Measurements from ENCODE around the gene SLC25A21. TPM values are rescaled to one million over a fixed set of nuclear protein-coding genes. Genes with fewer than 3 reads are reported as not detected.

SLC25A21 gene
- total and polyA plus RNA-seq, 10 of the 15 experiments (the other 5 are each of a cell fraction or from before 2014, with no cell fraction given) = 0.06 to 0.72 (median 0.17) TPM; not detected in 3

GRCh38 chr14:37047996-37048395 lies 124.4 kb downstream of the SLC25A21 start (continued):
- TF ChIP-seq CBX3 (IDR thresholded peaks at IDR 0.05; ENCODE audit: borderline replicate concordance, low read depth) (no peak), SPI1 (IDR thresholded peaks at IDR 0.05; ENCODE audit: borderline replicate concordance, insufficient read depth, low read depth, low read length) (no peak), YBX1 (IDR thresholded peaks at IDR 0.05) (no peak), TCF7 (IDR thresholded peaks at IDR 0.05; ENCODE audit: borderline replicate concordance) (no peak), LARP7 (IDR thresholded peaks at IDR 0.05) (no peak), NRF1 (conservative IDR thresholded peaks at IDR 0.05; ENCODE audit: low read depth, low read length) (no peak), ZSCAN29 (IDR thresholded peaks at IDR 0.05) (no peak), ESRRA (IDR thresholded peaks at IDR 0.05; ENCODE audit: low read length) (no peak), ZNF592 (IDR thresholded peaks at IDR 0.05) (no peak)

- ATAC-seq (no peak), DNase-seq (ENCODE audit: low read depth, low spot score) (no peak), FAIRE-seq (no peak)
- ChIA-PET POLR2A (no interaction called here), SMC1A (ENCODE audit: uncharacterized antibody, unreplicated experiment) (no interaction called here), CTCF (no interaction called here), RAD21 (ENCODE audit: unreplicated experiment) (no interaction called here)
- Histone ChIP-seq H3K27me3 (replicated peaks in 1 of 2; ENCODE audit: control insufficient read depth in 2 of 2, insufficient read depth in 2 of 2, low read length in 1 of 2) (no peaks in the 10 kb centered on the region), H3K79me2 (ENCODE audit: control insufficient read depth, insufficient read depth, low read length) (no peaks in the 10 kb centered on the region), H3K4me1 (ENCODE audit: control insufficient read depth, insufficient read depth, low read length) (no peaks in the 10 kb centered on the region), H4K20me1 (ENCODE audit: control insufficient read depth, insufficient read depth) (no peaks in the 10 kb centered on the region), H3K27ac (ENCODE audit: control insufficient read depth, insufficient read depth) (no peak overlapping the region), H3K4me2 (ENCODE audit: control insufficient read depth, insufficient read depth) (no peak overlapping the region), H3K9me3 (replicated peaks; ENCODE audit: control insufficient read depth, insufficient read depth, low read length) (no peaks in the 10 kb centered on the region; the same call in 2 of the 3 replicates), H3K4me3 (no peak overlapping the region), H3K36me3 (ENCODE audit: control insufficient read depth in 2 of 2, insufficient read depth in 2 of 2, low read length in 1 of 2) (no peaks in the 10 kb centered on the region), H3K9ac (ENCODE audit: control insufficient read depth, insufficient read depth, low read length) (no peak overlapping the region), H2AFZ (ENCODE audit: control insufficient read depth, low read depth, low read length) (no peak overlapping the region)
- no TSS peak for BruUV-seq (replicated peaks)
- 31% methylated on average over 4 of the region's 4 CpGs for WGBS (ENCODE audit: insufficient coverage, insufficient replicate concordance, low lambda C conversion rate, missing lambda C conversion rate)
- intact Hi-C loops (cut with micrococcal nuclease; ENCODE audit: unreplicated experiment) (no loop called here), in situ Hi-C loops (cut with MboI) (no loop called here)
- no peak for TF ChIP-seq SPI1 (IDR thresholded peaks at IDR 0.05; ENCODE audit: borderline replicate concordance, insufficient read depth, low read depth, low read length)
- no peak for TF ChIP-seq NKRF (conservative IDR thresholded peaks at IDR 0.05)
- no peak for TF ChIP-seq SREBF1 (IDR thresholded peaks at IDR 0.05; ENCODE audit: low read length)
- TF ChIP-seq ZBTB40 (IDR thresholded peaks at IDR 0.05; ENCODE audit: borderline replicate concordance) = no peak
- TF ChIP-seq KAT2A (conservative IDR thresholded peaks at IDR 0.05; ENCODE audit: control insufficient read depth, low read depth, low read length) = no peak
- no peak for TF ChIP-seq ZBED1 (IDR thresholded peaks at IDR 0.05; ENCODE audit: borderline replicate concordance)
Measured at GRCh38 chr14:37047226-37047625, 125.2 kb downstream of the SLC25A21 start.

Data from GM12878 (cell line).